GM12872 (cell line): Measurements from ENCODE around the gene DNAH1.

Experiments used
- TF ChIP-seq, protein P1 (sequence below): IDR thresholded peaks from 3 replicates; pipeline ENCODE4 v1.5.1; 2011; ENCODE audit warnings: low read depth, mild to moderate bottlenecking, low read length, moderate library complexity; ENCODE audit not compliant: insufficient read depth

The DNAH1 gene

GRCh38 chr3:52328536-52329080, 12.5 kb downstream of the DNAH1 start:
- TF ChIP-seq, protein P1, sequence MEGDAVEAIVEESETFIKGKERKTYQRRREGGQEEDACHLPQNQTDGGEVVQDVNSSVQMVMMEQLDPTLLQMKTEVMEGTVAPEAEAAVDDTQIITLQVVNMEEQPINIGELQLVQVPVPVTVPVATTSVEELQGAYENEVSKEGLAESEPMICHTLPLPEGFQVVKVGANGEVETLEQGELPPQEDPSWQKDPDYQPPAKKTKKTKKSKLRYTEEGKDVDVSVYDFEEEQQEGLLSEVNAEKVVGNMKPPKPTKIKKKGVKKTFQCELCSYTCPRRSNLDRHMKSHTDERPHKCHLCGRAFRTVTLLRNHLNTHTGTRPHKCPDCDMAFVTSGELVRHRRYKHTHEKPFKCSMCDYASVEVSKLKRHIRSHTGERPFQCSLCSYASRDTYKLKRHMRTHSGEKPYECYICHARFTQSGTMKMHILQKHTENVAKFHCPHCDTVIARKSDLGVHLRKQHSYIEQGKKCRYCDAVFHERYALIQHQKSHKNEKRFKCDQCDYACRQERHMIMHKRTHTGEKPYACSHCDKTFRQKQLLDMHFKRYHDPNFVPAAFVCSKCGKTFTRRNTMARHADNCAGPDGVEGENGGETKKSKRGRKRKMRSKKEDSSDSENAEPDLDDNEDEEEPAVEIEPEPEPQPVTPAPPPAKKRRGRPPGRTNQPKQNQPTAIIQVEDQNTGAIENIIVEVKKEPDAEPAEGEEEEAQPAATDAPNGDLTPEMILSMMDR: no peak

- TF ChIP-seq, protein P1: no peak
Measured at GRCh38 chr3:52330194-52330805, 14.2 kb downstream of the DNAH1 start.

DNA sequence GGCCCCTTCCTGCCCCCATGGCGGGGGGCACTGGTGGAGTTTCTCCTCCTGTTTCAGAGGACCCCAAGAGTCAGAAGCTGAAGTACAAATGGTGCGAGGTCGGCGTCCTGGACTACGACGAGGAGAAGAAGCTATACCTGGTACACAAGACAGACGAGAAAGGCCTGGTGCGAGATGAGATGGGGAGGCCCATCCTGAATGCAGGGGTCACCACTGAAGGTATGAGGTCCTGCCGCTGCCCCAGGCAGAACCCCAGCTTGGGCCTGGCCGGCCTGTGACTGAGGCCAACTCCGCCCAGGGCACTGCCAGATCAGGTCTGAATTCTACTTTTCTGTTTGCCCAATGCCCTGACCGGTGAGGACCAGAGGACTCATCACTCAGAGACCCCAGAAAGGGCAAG, 15.0 kb downstream of the DNAH1 start:
- TF ChIP-seq, protein P1: no peak

DNA sequence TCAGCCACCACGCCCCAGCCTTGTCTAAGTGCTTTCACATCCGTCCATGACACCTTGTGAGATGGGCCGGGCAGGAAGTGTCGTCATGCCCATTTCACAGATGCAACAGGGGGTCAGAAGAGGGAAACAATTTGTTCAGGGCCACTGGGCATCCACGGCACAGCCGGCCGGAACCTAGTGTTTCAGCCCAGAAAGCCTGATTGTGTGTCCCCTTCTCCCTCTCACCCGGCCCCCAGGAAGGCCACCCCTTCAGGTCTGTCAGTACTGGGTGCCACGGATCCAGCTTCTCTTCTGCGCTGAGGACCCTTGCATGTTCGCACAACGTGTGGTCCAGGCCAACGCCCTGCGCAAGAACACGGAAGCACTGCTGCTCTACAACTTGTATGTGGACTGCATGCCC, 15.8 kb downstream of the DNAH1 start:
- TF ChIP-seq, protein P1: no peak

DNA sequence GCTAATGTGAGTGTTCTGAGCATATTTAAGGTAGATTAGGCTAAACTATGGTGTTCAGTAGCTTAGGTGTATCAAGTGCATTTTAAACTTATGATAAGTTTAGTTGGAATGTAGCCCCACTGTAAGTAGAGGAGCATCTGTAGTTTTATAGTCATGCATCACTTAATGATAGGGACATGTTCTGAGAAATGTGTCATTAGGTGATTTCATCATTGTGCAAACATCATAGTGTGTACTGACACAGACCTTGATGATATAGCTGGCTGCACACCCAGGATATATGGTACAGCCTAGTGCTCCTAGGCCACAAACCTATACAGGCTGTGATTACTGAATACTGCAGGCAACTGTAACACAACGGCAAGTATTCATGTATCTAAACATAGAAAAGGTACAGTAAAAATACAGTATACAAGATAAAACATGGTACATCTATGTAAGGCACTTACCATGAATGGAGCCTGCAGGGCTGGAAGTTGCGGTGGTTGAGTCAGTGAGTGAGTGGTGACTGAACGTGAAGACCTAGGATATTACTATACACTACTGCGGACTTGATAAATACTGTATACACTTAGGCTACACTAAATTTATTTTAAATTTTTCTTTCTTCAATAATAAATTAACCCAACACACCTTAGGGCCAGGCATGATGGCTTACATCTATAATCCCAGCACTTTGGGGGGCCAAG, 17.9 kb downstream of the DNAH1 start:
- TF ChIP-seq, protein P1: no peak

- TF ChIP-seq, protein P1: peak; percentile 71
Measured at GRCh38 chr3:52339612-52340011, 23.5 kb downstream of the DNAH1 start.

DNA sequence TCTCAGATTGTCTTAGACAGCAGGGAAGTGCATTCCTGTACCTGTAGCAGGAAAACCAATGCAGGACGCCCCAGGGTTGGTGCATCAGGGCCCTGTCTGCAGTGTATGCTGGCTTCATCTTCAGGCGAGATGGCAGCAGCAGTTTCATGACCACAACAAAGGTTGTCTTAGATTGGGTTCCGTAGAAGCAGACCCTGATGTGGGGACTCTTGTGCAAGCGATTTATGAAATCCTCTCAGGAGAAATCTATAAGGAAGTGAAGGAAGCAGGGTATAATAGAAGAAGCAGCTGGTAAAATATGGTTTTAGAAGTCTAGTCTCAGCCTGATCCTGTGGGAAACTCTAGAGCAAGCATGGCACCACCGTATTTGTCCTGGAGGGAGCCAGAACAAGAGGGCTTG, 25.0 kb downstream of the DNAH1 start:
- TF ChIP-seq, protein P1: no peak
